MM.1S (cell line): ENCODE results near the gene SLC39A2.

Experiments
- DNase-seq: peaks from one replicate; pipeline ENCODE4 v3.0.0-alpha.2; 2015
- H2AFZ ChIP-seq: fragments of 300-600 bp; sonication (generic); 2 replicates; pipeline ENCODE4 v1.6.0; 2016; ENCODE audit warnings: antibody characterized with exemption, low read length
- H3F3A ChIP-seq: fragments of 300-600 bp; sonication (generic); 2 replicates; pipeline ENCODE4 v1.6.1; 2016; ENCODE audit warnings: mild to moderate bottlenecking, antibody characterized with exemption, low read length, moderate library complexity, mixed read lengths; ENCODE audit not compliant: insufficient read depth
- H3K27ac ChIP-seq: fragments of 300-600 bp; sonication (generic); 2 replicates; pipeline ENCODE4 v1.5.1; 2016; ENCODE audit warnings: mild to moderate bottlenecking, low read length
- H3K27me3 ChIP-seq: fragments of 300-600 bp; sonication (generic); replicated peaks from 2 replicates; pipeline ENCODE4 v1.6.0; 2016; ENCODE audit warnings: low read length; ENCODE audit not compliant: insufficient read depth
- H3K36me3 ChIP-seq: fragments of 300-600 bp; sonication (generic); replicated peaks from 2 replicates; pipeline ENCODE4 v1.6.1; 2016; ENCODE audit warnings: mild to moderate bottlenecking, low read length, mixed read lengths; ENCODE audit not compliant: insufficient read depth
- H3K4me1 ChIP-seq: fragments of 300-600 bp; sonication (generic); 2 replicates; pipeline ENCODE4 v1.6.1; 2016; ENCODE audit warnings: low read length, mixed read lengths
- H3K4me2 ChIP-seq: fragments of 300-600 bp; sonication (generic); 2 replicates; pipeline ENCODE4 v1.6.0; 2016; ENCODE audit warnings: low read depth, low read length
- H3K4me3 ChIP-seq: fragments of 300-600 bp; sonication (generic); 2 replicates; pipeline ENCODE4 v1.5.1; 2016; ENCODE audit warnings: low read length, mixed read lengths
- H3K79me2 ChIP-seq: fragments of 300-600 bp; sonication (generic); 2 replicates; pipeline ENCODE4 v1.6.1; 2016; ENCODE audit warnings: mixed run types, low read length, mixed read lengths
- H3K9ac ChIP-seq: fragments of 300-600 bp; sonication (generic); 2 replicates; pipeline ENCODE4 v1.6.1; 2016; ENCODE audit warnings: low read length, mixed read lengths
- H3K9me2 ChIP-seq: fragments of 300-600 bp; sonication (generic); replicated peaks from 2 replicates; pipeline ENCODE4 v1.6.1; 2016; ENCODE audit warnings: mild to moderate bottlenecking, low read length, mixed read lengths; ENCODE audit not compliant: insufficient read depth
- H3K9me3 ChIP-seq: fragments of 300-600 bp; sonication (generic); replicated peaks from 2 replicates; pipeline ENCODE4 v1.6.1; 2016; ENCODE audit warnings: mild to moderate bottlenecking, low read length, mixed read lengths; ENCODE audit not compliant: insufficient read depth
- H4K20me1 ChIP-seq: fragments of 300-600 bp; sonication (generic); 2 replicates; pipeline ENCODE4 v1.6.1; 2016; ENCODE audit warnings: mild to moderate bottlenecking, low read length, moderate library complexity, mixed read lengths; ENCODE audit not compliant: insufficient read depth
- CTCF ChIP-seq: fragments of 300-600 bp; sonication (generic); IDR thresholded peaks from 2 replicates; pipeline ENCODE4 v1.5.1; 2016; ENCODE audit warnings: antibody characterized with exemption, low read length, mixed read lengths
- EZH2 ChIP-seq: fragments of 300-600 bp; sonication (generic); optimal IDR thresholded peaks from 2 replicates; pipeline ENCODE3; 2017; ENCODE audit warnings: low read depth, mild to moderate bottlenecking, antibody characterized with exemption, low read length, mixed read lengths
- EZH2phosphoT487 ChIP-seq: fragments of 300-600 bp; sonication (generic); IDR thresholded peaks from 2 replicates; pipeline ENCODE4 v1.6.1; 2018; ENCODE audit warnings: antibody characterized with exemption, low read length

The SLC39A2 gene

GRCh38 chr14:21034707-21035106 is 35.6 kb downstream of the SLC39A2 start, which contains the start of gene RNASE13:
RNASE13 (minus strand) TSS chr14:21034807; CDS start chr14:21034288, 519 bp downstream.
- H3K9me3 ChIP-seq: no peaks in the 10 kb centered on the region
- H2AFZ ChIP-seq: no peak within 1 kb of the TSS
- DNase-seq: no peak

GRCh38 chr14:21036751-21037150 is 37.7 kb downstream of the SLC39A2 start:
- Histone ChIP-seq H3F3A (no peaks in the 10 kb centered on the region), H3K27ac (no peak overlapping the region), H2AFZ (no peak overlapping the region), H3K27me3 (no peaks in the 10 kb centered on the region), H3K36me3 (no peaks in the 10 kb centered on the region), H3K79me2 (no peaks in the 10 kb centered on the region), H3K9ac (no peak overlapping the region), H3K9me3 (no peaks in the 10 kb centered on the region), H3K9me2 (no peaks in the 10 kb centered on the region), H3K4me1 (no peaks in the 10 kb centered on the region), H3K4me2 (no peak overlapping the region), H4K20me1 (no peaks in the 10 kb centered on the region), H3K4me3 (no peak overlapping the region)
- no peak for TF ChIP-seq EZH2phosphoT487
- TF ChIP-seq CTCF: no peak
- no peak for TF ChIP-seq EZH2
- DNase-seq: no peak

More at GRCh38 chr14:21034707-21035106, 35.6 kb downstream of the SLC39A2 start, which contains the start of gene RNASE13:
- no peaks in the 10 kb centered on the region for H3K79me2 ChIP-seq
- no peaks in the 10 kb centered on the region for H3K4me1 ChIP-seq
- no peak within 1 kb of the TSS for H3K4me3 ChIP-seq
- no peak within 1 kb of the TSS for H3K9ac ChIP-seq
- no peak within 1 kb of the TSS for H3K4me2 ChIP-seq
- H3F3A ChIP-seq: no peaks in the 10 kb centered on the region
- no peak within 1 kb of the TSS for H3K27ac ChIP-seq
- no peak for TF ChIP-seq EZH2phosphoT487
- TF ChIP-seq CTCF: no peak
- no peak for TF ChIP-seq EZH2
- no peaks in the 10 kb centered on the region for H4K20me1 ChIP-seq
- H3K36me3 ChIP-seq: no peaks in the 10 kb centered on the region
- H3K27me3 ChIP-seq: no peaks in the 10 kb centered on the region
- H3K9me2 ChIP-seq: no peaks in the 10 kb centered on the region

- no peaks in the 10 kb centered on the region for H3K36me3 ChIP-seq
Observed at GRCh38 chr14:21037156-21037555, 38.1 kb downstream of the SLC39A2 start.

More at GRCh38 chr14:21037156-21037555, 38.1 kb downstream of the SLC39A2 start:
- H3K9me2 ChIP-seq: no peaks in the 10 kb centered on the region
- H2AFZ ChIP-seq: no peak overlapping the region
- H3K9ac ChIP-seq: no peak overlapping the region
- H3K27me3 ChIP-seq: no peaks in the 10 kb centered on the region
- no peak for DNase-seq
- no peak overlapping the region for H3K4me2 ChIP-seq
- no peaks in the 10 kb centered on the region for H3K9me3 ChIP-seq
- H3F3A ChIP-seq: no peaks in the 10 kb centered on the region
- no peaks in the 10 kb centered on the region for H4K20me1 ChIP-seq
- TF ChIP-seq EZH2phosphoT487 (no peak), EZH2 (no peak), CTCF (no peak)
- H3K4me1 ChIP-seq: no peaks in the 10 kb centered on the region
- H3K79me2 ChIP-seq: no peaks in the 10 kb centered on the region
- no peak overlapping the region for H3K4me3 ChIP-seq
- no peak overlapping the region for H3K27ac ChIP-seq
